ENCODE results near the gene DCTN2.

DNA sequence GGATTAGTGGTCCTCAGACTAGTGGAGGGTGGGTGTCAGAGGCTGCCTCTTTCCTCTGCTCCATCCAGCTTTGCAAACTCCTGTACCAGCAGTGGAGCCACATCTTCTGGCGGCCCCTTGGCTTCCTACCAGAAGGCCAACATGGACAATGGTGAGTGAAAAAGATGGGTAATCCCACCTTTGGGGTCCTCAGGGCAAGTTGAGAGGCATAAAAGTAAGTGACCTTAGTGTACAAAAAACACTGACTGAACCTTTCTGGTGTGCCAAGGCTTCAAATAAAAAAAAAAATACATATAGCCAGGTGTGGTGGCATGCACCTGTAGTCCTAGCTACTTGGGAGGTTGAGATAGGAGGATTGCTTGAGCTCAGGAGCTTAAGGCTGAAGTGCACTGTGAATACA, 34.8 kb upstream of the DCTN2 start:
- TF ChIP-seq, protein P1, sequence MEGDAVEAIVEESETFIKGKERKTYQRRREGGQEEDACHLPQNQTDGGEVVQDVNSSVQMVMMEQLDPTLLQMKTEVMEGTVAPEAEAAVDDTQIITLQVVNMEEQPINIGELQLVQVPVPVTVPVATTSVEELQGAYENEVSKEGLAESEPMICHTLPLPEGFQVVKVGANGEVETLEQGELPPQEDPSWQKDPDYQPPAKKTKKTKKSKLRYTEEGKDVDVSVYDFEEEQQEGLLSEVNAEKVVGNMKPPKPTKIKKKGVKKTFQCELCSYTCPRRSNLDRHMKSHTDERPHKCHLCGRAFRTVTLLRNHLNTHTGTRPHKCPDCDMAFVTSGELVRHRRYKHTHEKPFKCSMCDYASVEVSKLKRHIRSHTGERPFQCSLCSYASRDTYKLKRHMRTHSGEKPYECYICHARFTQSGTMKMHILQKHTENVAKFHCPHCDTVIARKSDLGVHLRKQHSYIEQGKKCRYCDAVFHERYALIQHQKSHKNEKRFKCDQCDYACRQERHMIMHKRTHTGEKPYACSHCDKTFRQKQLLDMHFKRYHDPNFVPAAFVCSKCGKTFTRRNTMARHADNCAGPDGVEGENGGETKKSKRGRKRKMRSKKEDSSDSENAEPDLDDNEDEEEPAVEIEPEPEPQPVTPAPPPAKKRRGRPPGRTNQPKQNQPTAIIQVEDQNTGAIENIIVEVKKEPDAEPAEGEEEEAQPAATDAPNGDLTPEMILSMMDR (IDR thresholded peaks at IDR 0.05), result no peak
- no peak for TF ChIP-seq POLR2A (IDR thresholded peaks at IDR 0.05)

Data from testis (tissue), 2 donors.